GM19351 (cell line): ENCODE results near the gene KRT40.

Experiments used
- ATAC-seq: cut with Tn5 transposase; IDR thresholded peaks from one replicate; pipeline ENCODE4 v1.9.1; 2021; ENCODE audit warnings: mild to moderate bottlenecking, moderate library complexity; ENCODE audit not compliant: unreplicated experiment

The KRT40 gene

DNA sequence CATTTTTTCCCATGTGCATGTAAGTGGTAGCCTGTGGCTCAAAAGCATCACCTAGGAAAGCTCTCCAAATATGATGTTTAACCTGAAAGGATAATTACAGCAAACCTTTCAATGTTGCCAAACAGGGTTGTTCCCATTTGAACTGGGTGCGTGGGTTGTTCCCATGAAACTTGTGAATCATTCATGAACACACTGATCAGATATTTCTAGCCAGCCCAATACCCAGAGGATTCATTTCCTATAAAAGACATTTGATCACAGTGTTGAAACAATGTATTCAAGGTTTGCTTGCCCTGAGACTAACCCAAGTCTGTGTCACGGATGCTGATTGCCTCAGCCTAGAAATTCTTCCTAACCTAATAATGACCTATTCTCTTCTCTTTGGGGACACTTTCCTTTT lies 30.2 kb downstream of the KRT40 start:
- no peak for ATAC-seq

DNA sequence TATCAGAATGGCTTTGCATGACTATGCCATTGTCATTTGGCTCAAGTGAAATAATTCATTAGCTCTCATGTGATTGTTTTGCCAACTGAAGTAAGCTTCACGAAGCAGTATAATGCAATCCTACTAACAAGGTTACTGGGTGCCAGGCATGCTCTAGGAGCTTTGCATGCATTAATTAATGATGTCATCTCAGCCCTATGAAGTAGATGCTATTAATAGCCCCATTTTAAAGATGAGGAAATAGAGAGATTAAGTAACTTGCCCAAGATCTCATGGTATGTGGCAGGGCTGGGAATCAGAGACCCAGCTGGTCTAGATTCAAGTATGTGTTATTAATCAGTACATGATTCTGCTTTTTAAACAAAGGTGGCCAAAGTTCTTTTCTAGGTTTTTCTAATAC lies 31.5 kb downstream of the KRT40 start:
- no peak for ATAC-seq

GRCh38 chr17:40952154-40952553 lies 32.0 kb downstream of the KRT40 start:
- ATAC-seq = no peak

DNA sequence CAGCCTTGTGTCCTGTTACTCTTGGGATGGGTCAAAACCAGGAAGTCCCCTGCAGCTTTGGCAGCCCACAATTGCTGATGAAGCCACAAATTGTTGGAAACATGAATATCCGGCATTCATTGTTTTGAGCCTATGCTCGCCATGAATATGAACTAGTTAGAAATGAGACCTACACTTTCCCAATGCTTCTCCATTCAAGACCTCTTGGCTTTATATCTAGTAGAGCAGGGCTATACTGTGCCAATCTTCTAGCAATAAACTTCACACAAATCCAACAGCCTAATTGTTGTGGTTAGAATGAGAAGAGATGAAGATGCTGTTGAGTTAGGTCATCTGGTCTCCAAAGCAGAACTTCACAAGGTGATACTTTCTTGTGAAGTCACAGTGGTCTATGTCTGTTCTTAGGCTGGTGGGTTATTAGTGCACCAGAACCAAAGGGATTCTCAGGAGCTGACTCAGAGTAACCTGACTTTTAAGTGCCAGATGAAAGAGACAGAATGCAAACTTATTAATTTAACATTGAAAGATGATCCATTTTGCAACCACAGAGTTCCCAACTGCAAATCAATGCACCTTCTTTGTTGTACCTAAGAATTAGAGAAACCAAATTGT lies 33.0 kb downstream of the KRT40 start:
- ATAC-seq = no peak

DNA sequence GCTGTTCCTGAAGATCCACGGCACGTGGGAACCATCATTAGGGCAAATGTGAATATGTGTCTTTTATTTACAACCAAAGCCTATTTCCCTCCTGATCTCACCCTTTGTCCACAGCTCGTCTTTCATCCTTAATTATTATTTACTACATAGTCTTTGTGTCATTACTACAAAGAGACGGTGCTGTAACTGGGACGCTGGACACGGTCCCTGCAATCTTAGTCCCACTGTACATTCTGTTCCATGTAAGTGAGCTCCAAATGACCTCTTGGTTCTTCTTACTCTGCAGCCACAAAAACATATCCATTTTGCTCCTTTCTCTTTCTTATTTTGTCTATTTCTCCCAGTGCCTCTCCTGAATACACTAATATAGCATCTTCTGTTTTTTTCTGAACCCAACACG lies 34.0 kb downstream of the KRT40 start:
- ATAC-seq = no peak

- no peak for ATAC-seq
Observed at GRCh38 chr17:40949418-40949817, 34.7 kb downstream of the KRT40 start.

DNA sequence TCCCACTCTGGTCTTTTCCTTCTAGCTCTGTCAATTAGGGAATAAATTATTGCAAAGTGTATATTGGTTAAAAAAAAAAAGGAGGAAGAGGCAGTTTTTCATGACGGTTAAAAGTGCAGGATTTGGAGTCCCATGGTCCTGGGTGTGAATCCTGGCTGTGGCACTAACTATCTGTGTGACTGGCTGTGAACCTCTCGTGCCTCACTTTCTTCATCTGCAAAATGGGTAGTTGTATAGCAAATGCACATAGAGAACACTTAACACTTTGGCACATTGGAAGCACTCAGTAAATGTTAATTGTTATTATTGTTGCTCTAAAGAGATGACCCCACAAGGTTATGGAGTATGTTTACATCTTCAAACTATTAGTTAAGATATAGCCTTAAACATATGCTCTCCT lies 36.2 kb downstream of the KRT40 start:
- ATAC-seq = no peak

GRCh38 chr17:40945414-40945813 lies 38.7 kb downstream of the KRT40 start:
- ATAC-seq = no peak

GRCh38 chr17:40944531-40944930 lies 39.6 kb downstream of the KRT40 start:
- ATAC-seq = no peak

- no peak for ATAC-seq
Observed at GRCh38 chr17:40942553-40942952, 41.6 kb downstream of the KRT40 start.

DNA sequence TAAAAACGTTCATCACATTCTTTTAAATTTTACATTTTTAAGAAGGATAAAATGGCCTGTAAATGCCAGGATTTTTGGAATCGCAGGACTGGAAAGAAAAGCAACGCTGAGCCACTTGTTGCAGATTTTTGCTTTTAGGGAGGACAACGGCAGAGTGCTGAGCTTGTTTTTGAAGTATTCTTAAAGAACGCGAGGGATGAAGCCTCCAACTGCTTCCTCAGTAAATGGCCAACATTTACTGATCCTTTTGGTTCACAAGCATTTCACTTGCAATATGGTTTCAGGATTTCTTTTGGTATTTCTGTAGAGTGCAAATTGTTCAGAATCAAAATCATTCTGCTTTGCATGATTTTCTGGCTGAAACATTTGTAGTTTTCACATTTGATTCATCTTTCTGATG lies 43.9 kb downstream of the KRT40 start:
- ATAC-seq = no peak

GRCh38 chr17:40938981-40939380 lies 45.1 kb downstream of the KRT40 start:
- no peak for ATAC-seq

DNA sequence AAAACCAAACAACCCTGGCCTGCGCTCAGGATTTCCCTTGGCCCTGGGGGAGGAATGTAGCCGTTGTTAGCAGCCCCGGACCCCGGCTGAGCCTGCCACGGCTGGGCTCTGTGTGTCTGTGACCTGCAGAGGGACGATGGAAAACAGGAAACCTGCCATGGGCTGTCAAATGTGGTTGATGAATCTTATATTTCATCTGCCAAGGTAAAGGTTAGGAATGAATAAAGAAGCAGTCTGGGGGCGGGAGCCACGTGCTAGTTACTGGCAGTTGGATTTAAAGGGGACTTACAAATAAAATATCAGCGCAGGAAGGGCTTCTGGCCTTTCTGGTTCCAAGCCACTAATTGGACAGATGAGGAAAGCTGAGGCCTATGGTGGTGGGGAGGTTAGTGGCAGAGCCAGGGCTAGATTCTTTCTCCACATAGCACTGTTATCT lies 46.7 kb downstream of the KRT40 start, which contains the start of gene KRT23:
TSS of gene KRT23 (minus strand) at position 263 of the 436 bp plus-strand sequence. CDS start 1,043 bp downstream, outside the sequence.
- no peak for ATAC-seq

DNA sequence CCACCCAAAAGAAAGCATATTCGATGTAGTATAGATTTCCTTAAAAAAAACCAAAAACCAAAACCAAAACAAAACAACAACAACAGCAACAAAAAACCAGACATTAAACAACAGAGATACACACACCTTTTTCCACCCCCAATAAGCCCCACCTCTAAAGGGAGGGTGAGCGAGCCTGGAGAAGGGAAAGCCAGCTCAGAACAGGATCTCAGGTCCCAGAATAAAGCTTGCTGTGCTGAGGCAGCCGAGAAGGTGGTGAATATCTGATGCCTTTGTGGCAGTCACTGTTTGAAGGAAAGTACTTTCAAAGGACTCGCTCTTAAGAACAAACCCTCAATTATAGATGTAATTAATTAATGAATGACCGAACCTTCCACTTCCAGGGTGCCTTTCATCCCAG lies 47.1 kb downstream of the KRT40 start:
- no peak for ATAC-seq

DNA sequence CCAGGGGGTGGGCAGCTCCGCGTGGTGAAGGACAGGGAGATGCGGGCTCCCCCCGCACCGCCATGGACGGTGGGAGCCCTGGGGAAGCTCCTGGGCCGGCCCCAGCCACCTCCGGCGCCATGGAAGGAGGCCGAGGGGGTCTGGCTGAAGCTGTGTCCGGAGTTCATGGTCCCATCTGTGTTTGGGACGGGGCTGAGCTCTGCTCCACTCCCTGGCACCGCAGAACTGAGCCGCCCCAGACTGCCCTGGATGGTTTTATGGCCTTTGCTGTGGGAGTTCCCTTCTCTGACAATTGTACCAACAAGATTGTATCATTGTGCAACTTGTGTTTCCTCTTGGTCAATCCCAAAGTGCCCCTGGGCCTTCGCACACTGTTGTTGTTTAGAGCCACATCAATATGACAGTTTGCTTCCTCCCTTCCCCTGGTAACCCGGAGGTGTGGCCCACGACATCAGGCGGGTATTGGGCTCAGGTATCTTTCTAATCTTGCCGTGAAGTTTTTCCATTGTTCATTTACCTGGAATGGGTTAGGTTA lies 47.6 kb downstream of the KRT40 start:
- ATAC-seq = no peak

DNA sequence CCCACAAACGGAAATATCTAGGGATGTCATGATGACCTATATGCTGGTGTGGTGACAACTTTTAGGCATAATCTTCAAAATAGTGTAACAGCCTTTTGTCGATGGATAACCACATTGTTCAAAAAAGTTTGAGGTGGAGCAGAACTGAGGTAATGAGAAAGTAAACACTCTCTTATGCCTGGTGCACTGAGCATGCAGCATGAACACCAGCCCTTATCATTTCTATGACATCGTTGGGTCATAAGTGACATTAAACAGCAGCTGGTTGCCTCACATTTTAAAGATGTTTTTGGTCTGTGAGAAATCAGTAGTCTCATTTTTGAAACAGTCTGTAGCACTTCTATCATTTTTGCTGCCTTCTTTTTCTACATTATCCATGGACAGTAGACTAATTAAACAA lies 48.5 kb downstream of the KRT40 start:
- no peak for ATAC-seq

DNA sequence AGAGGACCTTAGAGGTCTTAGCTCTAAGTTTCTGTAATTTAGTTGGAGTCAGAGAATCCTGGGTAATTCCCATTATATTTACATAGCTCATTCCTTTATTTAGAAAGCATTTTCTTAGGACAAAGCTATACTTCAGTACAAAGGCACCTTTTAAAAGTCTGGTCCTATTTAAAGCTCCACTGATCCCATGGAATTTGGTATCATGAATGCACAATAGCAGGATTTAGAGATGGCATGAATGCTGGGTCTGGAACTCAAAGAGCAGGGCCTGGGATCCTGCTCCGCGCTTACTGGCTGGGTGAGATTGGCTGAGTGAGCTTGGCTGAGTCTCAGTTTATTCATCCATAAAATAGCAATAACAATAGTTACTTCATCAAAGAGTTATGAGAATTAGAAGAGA lies 51.5 kb downstream of the KRT40 start:
- ATAC-seq = no peak

DNA sequence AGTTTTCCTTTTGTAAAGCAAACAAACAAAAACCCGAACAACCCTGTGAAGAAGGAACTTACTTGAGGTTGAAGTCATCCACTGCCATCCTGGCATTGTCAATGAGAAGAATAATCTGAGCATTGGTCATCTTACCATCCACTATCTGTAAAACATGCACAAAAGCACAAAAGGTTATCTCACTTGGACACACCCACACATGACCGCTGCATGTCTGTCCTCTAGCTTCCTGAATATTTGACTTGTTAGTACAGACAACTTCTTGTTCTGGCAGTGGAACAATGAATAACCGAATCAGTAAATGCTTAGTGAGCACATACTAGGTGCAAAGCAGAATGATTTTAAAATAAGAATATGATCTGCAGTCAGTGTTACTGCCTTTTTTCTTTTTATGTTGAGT lies 52.8 kb downstream of the KRT40 start:
- no peak for ATAC-seq
